Stimulated activated CD8-positive, alpha-beta memory T cell treated with anti-CD3 and anti-CD28 coated beads, Interleukin-15, amount 100 ng/mL, for 48 hours (primary cell): ENCODE results near the gene PRKCD.

Source experiments
- DNase-seq, 2 donors: peaks; one replicate each; pipeline ENCODE4 v3.0.0-alpha.2; 2020; ENCODE audit warnings: low read depth in 2 of 2

PRKCD gene

GRCh38 chr3:53160660-53161449 is at the start of gene PRKCD:
TSS of gene PRKCD (plus strand) at chr3:53161209. CDS start at chr3:53178423, 17,214 bp downstream.
- peak; percentile 64 to 72 for DNase-seq

GRCh38 chr3:53111822-53112221 is 49.2 kb upstream of the PRKCD start:
- DNase-seq, result no peak

DNA sequence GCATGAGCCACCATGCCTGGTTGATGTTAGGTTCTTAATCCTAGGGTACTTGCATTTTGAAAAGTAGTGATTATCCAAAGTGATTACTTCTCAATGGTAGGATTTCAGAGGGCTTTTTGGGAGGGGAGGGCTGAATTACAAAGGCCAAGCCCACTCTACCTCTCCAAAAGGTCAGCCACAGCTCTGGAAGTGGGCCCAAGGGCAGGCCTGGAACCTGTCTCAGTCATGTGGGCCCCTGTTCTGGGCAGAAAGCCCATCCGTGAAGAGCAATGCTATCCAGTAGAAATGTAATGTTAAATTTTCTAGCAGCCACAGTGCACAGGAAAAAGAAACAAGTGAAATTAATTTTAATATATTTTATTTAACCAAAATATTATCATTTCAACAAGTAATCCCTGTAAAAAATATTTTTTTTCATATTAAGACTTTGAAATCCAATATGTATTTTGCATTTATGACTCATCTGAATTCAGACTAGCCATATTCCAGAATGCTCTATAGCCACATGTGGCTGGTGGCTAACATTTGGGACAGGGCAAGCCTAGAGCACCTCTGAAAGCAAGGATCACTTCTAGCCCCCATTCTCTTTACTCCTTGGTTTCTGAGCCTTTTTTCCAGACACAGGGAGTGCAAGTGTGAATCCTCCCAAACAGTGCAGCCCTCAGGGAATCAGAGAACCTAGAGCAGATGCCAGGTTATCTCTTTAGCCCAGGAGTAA is 47.6 kb upstream of the PRKCD start:
- DNase-seq, result no peak

GRCh38 chr3:53114011-53114400 is 47.0 kb upstream of the PRKCD start:
- DNase-seq, result peak in 1 of 2 donors; percentile 69

DNA sequence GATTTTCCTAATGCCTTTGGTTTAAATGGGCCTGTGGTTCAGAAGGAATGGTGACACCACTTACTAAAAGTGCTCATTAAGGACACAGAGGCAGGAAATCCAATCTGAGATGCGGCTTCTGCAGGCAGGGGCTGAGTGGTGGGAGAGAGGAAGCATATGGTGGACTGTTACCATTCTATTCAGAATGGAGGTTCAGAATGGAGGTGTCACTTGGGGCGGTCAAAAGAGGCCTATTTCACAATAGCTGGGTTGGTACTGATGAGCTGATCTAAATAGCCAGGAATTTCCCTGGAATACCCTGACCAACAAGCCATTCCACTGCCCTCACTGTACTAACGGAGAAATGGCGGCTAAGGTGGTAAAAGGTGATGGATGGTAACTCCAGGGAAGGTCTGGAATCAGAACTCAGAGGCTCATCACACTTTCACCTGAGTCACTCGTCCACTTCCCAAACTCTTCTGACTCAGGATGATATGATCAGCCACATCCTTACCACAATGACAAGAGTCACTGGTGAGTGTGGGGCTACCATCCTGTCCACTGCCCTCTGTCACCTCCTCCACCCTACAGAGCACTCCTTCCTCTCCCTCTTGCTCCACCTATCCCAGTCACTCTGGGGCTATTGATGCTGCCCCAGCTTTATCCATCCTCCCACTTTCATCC is 46.5 kb upstream of the PRKCD start:
- DNase-seq, result no peak

DNA sequence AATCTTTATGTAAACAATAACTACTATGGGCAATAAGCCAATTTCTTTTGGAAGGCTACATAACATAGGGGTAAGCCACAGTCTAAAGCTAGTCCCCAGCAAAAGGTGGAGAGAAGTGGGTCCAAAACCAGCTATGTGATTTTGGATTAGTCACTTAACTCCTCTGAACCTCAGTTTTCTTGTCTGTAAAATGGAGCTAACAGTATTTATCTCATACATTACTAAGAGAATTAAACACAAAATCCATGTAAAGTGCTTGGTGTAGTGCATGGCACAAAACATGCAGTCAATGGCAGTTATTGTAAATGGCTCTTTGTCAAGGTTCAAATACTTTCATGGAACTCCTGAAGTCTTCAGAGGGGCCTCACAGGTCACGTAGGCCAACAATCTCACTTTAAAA is 44.1 kb upstream of the PRKCD start:
- no peak for DNase-seq

GRCh38 chr3:53120336-53120735 is 40.7 kb upstream of the PRKCD start:
- no peak for DNase-seq

- DNase-seq, result no peak
Measured at GRCh38 chr3:53122255-53122932, 38.6 kb upstream of the PRKCD start.

GRCh38 chr3:53122933-53123305 is 38.1 kb upstream of the PRKCD start:
- no peak for DNase-seq

GRCh38 chr3:53123510-53123909 is 37.5 kb upstream of the PRKCD start:
- DNase-seq, result no peak

- no peak for DNase-seq
Measured at GRCh38 chr3:53123953-53124352, 37.1 kb upstream of the PRKCD start.

DNA sequence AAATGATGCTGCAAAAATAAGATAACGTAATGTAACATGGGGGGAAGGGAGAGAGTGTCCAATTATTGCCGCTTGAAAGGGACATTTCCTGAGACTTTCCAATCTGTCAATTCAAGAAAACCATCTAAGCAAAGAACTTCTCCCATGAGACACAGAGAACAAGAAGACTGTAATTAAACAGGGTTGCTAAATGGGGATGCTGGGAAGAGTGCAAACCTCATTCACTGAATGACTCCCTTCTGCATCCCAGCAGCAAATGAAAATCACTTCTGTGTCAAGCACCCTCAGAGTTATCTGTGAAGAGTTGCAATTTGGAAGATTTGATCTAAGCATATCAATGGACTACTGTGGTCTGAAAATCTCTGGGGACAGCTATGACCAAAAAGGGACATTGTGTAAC is 34.4 kb upstream of the PRKCD start:
- DNase-seq, result no peak

GRCh38 chr3:53129344-53129743 is 31.7 kb upstream of the PRKCD start:
- DNase-seq, result no peak

GRCh38 chr3:53130179-53131061 is 30.6 kb upstream of the PRKCD start, which contains the start of gene RFT1:
TSS of gene RFT1 (minus strand) at chr3:53130435. CDS start at chr3:53130400, 35 bp downstream.
- peak; percentile 93 for DNase-seq

DNA sequence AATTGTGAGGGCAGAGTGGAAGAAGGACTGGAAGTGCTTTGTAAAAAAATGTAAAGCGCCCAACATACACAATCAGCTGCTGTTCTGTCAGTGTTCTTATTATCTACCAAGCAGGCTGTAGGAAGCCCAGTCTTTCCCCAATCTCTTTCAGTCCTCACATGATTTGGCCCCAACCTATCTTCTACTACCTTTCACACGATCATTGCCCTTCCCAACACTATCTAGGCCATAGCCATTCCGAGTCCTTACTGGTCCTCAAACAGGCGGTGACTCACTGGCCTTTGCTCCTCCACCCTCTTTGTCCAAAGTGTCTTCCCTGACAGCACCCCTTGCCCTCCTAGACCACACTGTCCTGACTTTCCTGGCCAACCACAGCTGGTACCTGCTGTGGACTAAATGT is 29.9 kb upstream of the PRKCD start:
- DNase-seq, result no peak

DNA sequence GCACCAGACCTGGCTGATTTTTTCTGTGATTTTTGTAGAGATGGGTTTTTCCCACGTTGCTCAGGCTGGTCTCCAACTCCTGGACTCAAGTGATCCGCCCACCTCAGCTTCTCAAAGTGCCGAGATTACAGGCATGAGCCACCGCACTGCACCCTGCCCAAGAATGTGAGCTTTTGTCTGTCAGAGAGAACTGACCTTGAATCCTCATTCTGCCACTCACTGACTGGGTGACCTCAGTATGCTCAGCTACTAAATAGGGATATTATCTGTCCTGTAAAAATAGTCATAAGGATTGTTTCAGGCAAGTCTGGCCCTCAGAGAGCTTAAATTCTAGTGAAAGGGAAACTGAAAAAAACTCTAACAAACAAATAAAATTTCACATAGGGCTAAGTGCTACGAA is 28.7 kb upstream of the PRKCD start:
- DNase-seq, result no peak

- peak; percentile 41 to 49 for DNase-seq
Measured at GRCh38 chr3:53134631-53135232, 26.3 kb upstream of the PRKCD start.

DNA sequence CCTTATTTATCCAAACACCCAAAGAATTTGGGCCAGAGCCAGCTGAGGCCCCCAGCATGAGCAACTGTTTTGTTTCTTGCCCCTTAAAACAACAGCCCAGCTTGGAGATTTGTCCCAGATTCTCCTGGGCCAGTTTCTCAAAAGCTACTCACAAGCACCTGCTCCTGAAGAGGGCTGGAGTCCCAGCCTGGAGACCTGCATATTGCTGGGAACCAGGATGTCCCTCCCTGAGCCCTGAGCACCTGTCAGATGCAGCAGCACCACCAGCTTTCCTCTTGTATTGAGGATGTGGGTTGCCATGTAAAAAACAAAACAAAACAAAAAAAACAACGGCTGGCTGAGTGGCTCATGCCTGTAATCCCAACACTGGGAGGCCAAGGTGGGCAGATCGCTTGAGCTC is 23.8 kb upstream of the PRKCD start:
- DNase-seq, result no peak

GRCh38 chr3:53137835-53138446 is 23.1 kb upstream of the PRKCD start:
- DNase-seq, result no peak
